Hepatocyte (in vitro differentiated cells): ENCODE data around the gene TSPAN9. TPM values are rescaled to one million over a fixed set of nuclear protein-coding genes. Genes with fewer than 3 reads are reported as not detected.
A peak's percentile ranks its signal among the peaks of the same experiment; 100 is the strongest.

Experiments
- DNase-seq: peaks from one replicate; pipeline ENCODE4 v3.0.0-alpha.2; 2016; ENCODE audit warnings: low spot score
- H2AFZ ChIP-seq: fragments of 200-600 bp; sonication (generic); 2 replicates; pipeline ENCODE4 v1.6.0; 2016; ENCODE audit warnings: antibody characterized with exemption, mild to moderate bottlenecking
- H3K27ac ChIP-seq: fragments of 200-600 bp; sonication (generic); 2 replicates; pipeline ENCODE4 v1.5.1; 2016; ENCODE audit warnings: mild to moderate bottlenecking
- H3K27me3 ChIP-seq: fragments of 200-600 bp; sonication (generic); 2 replicates; pipeline ENCODE4 v1.6.1; 2016
- H3K36me3 ChIP-seq: fragments of 200-600 bp; sonication (generic); replicated peaks from 2 replicates; pipeline ENCODE4 v1.5.1; 2016; ENCODE audit warnings: low read depth; ENCODE audit not compliant: insufficient read depth
- H3K4me1 ChIP-seq: fragments of 200-600 bp; sonication (generic); 2 replicates; pipeline ENCODE4 v1.5.1; 2016; ENCODE audit warnings: mild to moderate bottlenecking, moderate library complexity; ENCODE audit not compliant: insufficient read depth
- H3K4me2 ChIP-seq: fragments of 200-600 bp; sonication (generic); 2 replicates; pipeline ENCODE4 v1.6.0; 2016
- H3K4me3 ChIP-seq: fragments of 200-600 bp; sonication (generic); 2 replicates; pipeline ENCODE4 v1.5.1; 2016; ENCODE audit warnings: mild to moderate bottlenecking
- H3K79me2 ChIP-seq: fragments of 200-600 bp; sonication (generic); 2 replicates; pipeline ENCODE4 v1.6.0; 2017; ENCODE audit warnings: mild to moderate bottlenecking
- H3K9me2 ChIP-seq: fragments of 200-600 bp; sonication (generic); replicated peaks from 2 replicates; pipeline ENCODE4 v1.6.0; 2017; ENCODE audit warnings: mild to moderate bottlenecking; ENCODE audit not compliant: insufficient read depth
- H3K9me3 ChIP-seq: fragments of 200-600 bp; sonication (generic); 2 replicates; pipeline ENCODE4 v1.5.1; 2016; ENCODE audit warnings: low read depth, mild to moderate bottlenecking
- H4K20me1 ChIP-seq: fragments of 200-600 bp; sonication (generic); 2 replicates; pipeline ENCODE4 v1.6.0; 2016; ENCODE audit warnings: mild to moderate bottlenecking; ENCODE audit not compliant: insufficient read depth, poor library complexity, severe bottlenecking
- EZH2 ChIP-seq: fragments of 200-600 bp; sonication (generic); IDR thresholded peaks from 2 replicates; pipeline ENCODE4 v1.6.1; 2016; ENCODE audit warnings: antibody characterized with exemption, mild to moderate bottlenecking, borderline replicate concordance
- EZH2phosphoT487 ChIP-seq: fragments of 200-600 bp; sonication (generic); IDR thresholded peaks from one replicate; pipeline ENCODE4 v1.6.1; 2018; ENCODE audit warnings: antibody characterized with exemption, mild to moderate bottlenecking, low read depth, moderate library complexity; ENCODE audit not compliant: unreplicated experiment, severe bottlenecking
- WGBS: methylation state at CpG from one replicate; pipeline ENCODE4 v1.1.6; 2016; ENCODE audit warnings: low lambda C conversion rate; ENCODE audit errors: missing lambda C conversion rate; 5-methylcytosine and 5-hydroxymethylcytosine counted together
- polyA plus RNA-seq: library from polyadenylated mRNA; unstranded; fragments of >200 nt; fragmentation: Nextera tagmentation; extraction: Ambion mirVana; gene quantifications from 2 replicates; pipeline ENCODE4 v1.2.1, GENCODE V29; 2016
- total RNA-seq: library from RNA; depleted of rRNA; stranded (reverse); fragments of >200 nt; gene quantifications from 2 replicates; pipeline ENCODE4 v1.2.3, GENCODE V29; 2014
- TF ChIP-seq, protein P1 (sequence below): fragments of 200-600 bp; sonication (generic); IDR thresholded peaks from 2 replicates; pipeline ENCODE4 v1.5.1; 2016; ENCODE audit warnings: antibody characterized with exemption, mild to moderate bottlenecking; ENCODE audit not compliant: poor library complexity

TSPAN9 gene
- total and polyA plus RNA-seq, 2 experiments from 2014 or later: 16.6 to 38.6 TPM

DNA sequence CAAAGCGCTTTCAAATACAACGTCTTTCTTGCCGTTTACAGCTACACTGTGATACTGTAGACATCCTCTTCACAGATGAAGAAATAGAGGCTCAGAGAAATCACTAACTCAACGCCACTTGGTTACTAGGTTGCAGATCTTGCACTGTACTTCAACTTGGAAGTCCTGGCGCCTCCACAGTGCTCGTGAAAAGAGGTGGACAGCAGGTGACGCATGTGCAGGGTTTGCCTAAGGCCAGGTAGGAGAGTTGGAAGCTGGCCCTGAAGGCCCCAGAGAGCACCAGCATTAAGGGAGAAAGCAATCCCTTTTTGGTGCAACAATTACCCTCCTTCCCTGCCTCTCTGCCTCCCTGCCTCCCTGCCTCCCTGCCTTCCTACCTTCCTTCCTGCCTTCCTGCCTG lies 22.8 kb upstream of the TSPAN9 start:
- Histone ChIP-seq H3K4me2 (no peak overlapping the region), H3K27ac (no peak overlapping the region), H3K9me3 (no peaks in the 10 kb centered on the region), H4K20me1 (no peaks in the 10 kb centered on the region), H3K4me1 (peaks cover 12% of the 10 kb centered on the region), H3K4me3 (no peak overlapping the region), H3K27me3 (no peaks in the 10 kb centered on the region), H3K36me3 (no peaks in the 10 kb centered on the region), H3K79me2 (no peaks in the 10 kb centered on the region), H2AFZ (no peak overlapping the region), H3K9me2 (no peaks in the 10 kb centered on the region)
- no peak for TF ChIP-seq EZH2
- TF ChIP-seq, protein P1, sequence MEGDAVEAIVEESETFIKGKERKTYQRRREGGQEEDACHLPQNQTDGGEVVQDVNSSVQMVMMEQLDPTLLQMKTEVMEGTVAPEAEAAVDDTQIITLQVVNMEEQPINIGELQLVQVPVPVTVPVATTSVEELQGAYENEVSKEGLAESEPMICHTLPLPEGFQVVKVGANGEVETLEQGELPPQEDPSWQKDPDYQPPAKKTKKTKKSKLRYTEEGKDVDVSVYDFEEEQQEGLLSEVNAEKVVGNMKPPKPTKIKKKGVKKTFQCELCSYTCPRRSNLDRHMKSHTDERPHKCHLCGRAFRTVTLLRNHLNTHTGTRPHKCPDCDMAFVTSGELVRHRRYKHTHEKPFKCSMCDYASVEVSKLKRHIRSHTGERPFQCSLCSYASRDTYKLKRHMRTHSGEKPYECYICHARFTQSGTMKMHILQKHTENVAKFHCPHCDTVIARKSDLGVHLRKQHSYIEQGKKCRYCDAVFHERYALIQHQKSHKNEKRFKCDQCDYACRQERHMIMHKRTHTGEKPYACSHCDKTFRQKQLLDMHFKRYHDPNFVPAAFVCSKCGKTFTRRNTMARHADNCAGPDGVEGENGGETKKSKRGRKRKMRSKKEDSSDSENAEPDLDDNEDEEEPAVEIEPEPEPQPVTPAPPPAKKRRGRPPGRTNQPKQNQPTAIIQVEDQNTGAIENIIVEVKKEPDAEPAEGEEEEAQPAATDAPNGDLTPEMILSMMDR: no peak
- no peak for TF ChIP-seq EZH2phosphoT487
- no peak for DNase-seq
- WGBS: 89% methylated on average over 7 of the region's 7 CpGs

DNA sequence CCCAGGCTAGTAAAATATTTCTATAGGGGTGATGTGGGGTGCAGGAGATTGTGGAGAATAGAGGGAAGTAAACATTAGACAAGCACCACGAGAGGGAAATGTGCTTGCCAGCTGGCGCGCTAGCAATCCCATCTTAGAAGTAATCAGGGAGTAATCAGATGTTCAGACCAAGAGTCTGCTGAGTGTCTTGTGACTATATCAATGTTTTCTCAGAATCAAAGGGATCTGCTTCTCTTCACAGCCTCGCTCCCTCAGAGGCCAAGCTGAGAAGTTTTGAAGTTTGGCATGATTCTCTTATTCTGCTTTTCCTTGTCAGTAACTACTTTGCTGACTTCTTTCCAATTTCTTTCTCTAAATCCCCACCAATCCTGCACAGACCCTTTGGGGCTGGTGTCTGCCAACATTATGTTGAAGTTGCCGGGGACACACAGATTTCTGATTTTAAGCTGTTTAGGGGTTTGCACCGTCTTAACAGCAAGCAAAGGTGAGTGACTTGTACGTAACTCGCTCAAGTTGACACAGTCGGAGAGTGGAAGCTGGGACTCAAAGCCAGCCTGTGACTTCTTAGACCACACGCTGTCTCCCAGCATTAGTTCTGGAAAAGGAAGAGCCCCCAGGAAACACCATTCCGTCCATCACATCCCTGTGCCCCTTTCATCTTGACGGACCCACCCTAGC lies 22.0 kb upstream of the TSPAN9 start:
- DNase-seq: no peak
- H3K27ac ChIP-seq: peak overlapping the region; percentile 70
- H3K79me2 ChIP-seq: no peaks in the 10 kb centered on the region
- no peaks in the 10 kb centered on the region for H3K9me2 ChIP-seq
- no peak overlapping the region for H3K4me3 ChIP-seq
- H3K9me3 ChIP-seq: no peaks in the 10 kb centered on the region
- H3K4me1 ChIP-seq: peaks cover 12% of the 10 kb centered on the region
- H3K4me2 ChIP-seq: peak overlapping the region; percentile 51
- no peaks in the 10 kb centered on the region for H4K20me1 ChIP-seq
- TF ChIP-seq EZH2phosphoT487 (no peak), EZH2 (no peak)
- TF ChIP-seq, protein P1: no peak
- H2AFZ ChIP-seq: no peak overlapping the region
- H3K36me3 ChIP-seq: no peaks in the 10 kb centered on the region
- WGBS: 62% methylated on average over 12 of the region's 12 CpGs
- H3K27me3 ChIP-seq: no peaks in the 10 kb centered on the region

DNA sequence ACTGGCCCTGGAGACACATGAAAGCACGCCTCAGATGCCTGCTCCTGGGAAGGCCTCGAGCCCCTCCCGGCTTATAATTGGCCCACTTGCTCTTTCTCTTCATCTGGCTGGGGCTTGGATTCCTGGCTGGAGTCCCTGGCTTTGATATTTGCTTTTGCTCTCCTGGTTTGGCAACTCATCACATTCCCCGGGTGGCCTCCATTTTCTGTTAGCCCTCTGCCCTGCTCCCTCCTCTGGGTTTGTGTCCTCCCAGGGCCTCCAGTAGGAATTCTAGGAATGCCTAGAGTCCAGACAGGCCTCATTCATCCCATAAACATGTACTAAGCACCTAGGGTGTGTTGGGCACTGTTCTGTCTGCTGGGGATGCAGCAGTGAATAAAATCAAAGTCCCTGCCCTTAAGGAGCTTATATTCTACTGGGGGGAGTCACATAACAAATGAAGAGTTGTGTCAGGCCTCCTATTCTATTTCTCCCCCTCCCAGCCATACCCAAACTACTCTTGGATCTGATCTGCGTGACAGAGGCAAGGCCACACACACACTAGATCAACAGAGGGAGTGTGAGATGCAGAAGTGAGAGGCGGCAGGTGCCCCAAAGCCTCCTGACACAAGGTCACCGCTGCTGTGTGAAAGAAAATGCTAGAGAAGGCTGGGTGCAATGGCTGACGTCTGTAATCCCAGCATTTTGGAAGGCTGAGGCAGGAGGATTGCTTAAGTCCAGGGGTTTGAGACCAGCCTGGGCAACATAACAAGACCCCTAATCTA lies 21.3 kb upstream of the TSPAN9 start:
- H3K27me3 ChIP-seq: no peaks in the 10 kb centered on the region
- H3K27ac ChIP-seq: peak overlapping the region; percentile 70
- H2AFZ ChIP-seq: no peak overlapping the region

More for the DNA sequence above, 21.3 kb upstream of the TSPAN9 start:
- WGBS: 77% methylated on average over 8 of the region's 8 CpGs
- TF ChIP-seq EZH2 (no peak), EZH2phosphoT487 (no peak)
- TF ChIP-seq, protein P1: no peak
- Histone ChIP-seq H3K4me2 (peak overlapping the region; percentile 51), H3K9me2 (no peaks in the 10 kb centered on the region), H3K79me2 (no peaks in the 10 kb centered on the region), H3K4me3 (no peak overlapping the region), H3K4me1 (peaks cover 12% of the 10 kb centered on the region), H3K9me3 (no peaks in the 10 kb centered on the region), H4K20me1 (no peaks in the 10 kb centered on the region), H3K36me3 (no peaks in the 10 kb centered on the region)
- no peak for DNase-seq
